Stomach smooth muscle (tissue), 2 donors: ENCODE measurements around the gene SCT.
A peak's percentile ranks its signal among the peaks of the same experiment; 100 is the strongest.

Experiments used
- H3K27ac ChIP-seq: one replicate; pipeline ENCODE4 v1.7.0; 2013; ENCODE audit warnings: mild to moderate bottlenecking, low read length, inconsistent platforms
- H3K27me3 ChIP-seq, 2 donors: one replicate each; pipeline ENCODE4 v1.7.0; 2013; ENCODE audit warnings: low read length in 2 of 2; ENCODE audit not compliant: insufficient read depth in 2 of 2, control insufficient read depth in 1 of 2
- H3K36me3 ChIP-seq, 2 donors: one replicate each; pipeline ENCODE4 v1.7.0; 2013; ENCODE audit warnings: low read length in 2 of 2; ENCODE audit not compliant: control insufficient read depth in 2 of 2, insufficient read depth in 2 of 2
- H3K4me1 ChIP-seq: one replicate; pipeline ENCODE4 v1.7.0; 2013; ENCODE audit warnings: low read length; ENCODE audit not compliant: control insufficient read depth, insufficient read depth
- H3K4me3 ChIP-seq, 2 donors: one replicate each; pipeline ENCODE4 v1.7.0; 2013; ENCODE audit warnings: low read length in 2 of 2
- H3K9ac ChIP-seq, 2 donors: one replicate each; pipeline ENCODE4 v1.7.0; 2013; ENCODE audit warnings: low read length in 2 of 2, mild to moderate bottlenecking in 1 of 2
- H3K9me3 ChIP-seq, 2 donors: one replicate each; pipeline ENCODE4 v1.7.0; 2013; ENCODE audit warnings: low read length in 2 of 2; ENCODE audit not compliant: control insufficient read depth in 2 of 2
- donor health status: healthy.
- donor health status: Pancreatic carcinoma.

Gene SCT

DNA sequence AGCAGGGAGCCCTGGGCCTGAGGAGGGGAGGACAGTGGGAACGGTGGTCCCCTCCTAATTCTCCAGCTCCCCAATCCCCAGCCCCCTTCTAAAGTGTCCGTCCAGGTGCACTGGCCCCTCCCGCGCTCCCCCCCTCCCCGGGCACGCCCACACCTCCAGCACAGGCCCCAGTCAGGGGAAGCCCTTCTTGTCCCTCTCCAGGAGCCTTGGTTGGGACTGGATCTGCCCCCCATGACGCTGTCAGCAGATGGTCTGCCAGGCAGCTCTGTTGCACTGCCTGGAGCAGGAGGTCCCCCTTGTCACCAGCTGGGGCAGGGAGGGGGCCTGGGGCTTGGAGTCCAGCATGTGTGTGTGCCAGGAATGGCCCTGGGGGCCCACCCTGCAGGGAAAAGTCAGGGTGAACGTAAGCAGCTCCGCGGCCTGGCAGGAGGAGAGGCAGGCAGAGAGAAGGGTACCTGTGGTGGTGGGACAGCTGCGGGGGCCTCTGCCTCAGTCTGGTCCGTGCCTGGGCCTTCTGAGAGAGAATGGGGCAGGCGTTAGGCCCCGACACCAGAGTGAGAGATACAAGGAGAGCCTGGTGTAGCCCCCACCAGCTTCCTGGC, 12.9 kb downstream of the SCT start:
- Histone ChIP-seq H3K27me3 (no peaks in the 10 kb centered on the region), H3K4me3 (no peak overlapping the region), H3K36me3 (peaks cover 16 to 20% of the 10 kb centered on the region in 2 donors), H3K27ac (no peak overlapping the region), H3K4me1 (peaks cover 11% of the 10 kb centered on the region), H3K9me3 (no peaks in the 10 kb centered on the region), H3K9ac (no peak overlapping the region)

DNA sequence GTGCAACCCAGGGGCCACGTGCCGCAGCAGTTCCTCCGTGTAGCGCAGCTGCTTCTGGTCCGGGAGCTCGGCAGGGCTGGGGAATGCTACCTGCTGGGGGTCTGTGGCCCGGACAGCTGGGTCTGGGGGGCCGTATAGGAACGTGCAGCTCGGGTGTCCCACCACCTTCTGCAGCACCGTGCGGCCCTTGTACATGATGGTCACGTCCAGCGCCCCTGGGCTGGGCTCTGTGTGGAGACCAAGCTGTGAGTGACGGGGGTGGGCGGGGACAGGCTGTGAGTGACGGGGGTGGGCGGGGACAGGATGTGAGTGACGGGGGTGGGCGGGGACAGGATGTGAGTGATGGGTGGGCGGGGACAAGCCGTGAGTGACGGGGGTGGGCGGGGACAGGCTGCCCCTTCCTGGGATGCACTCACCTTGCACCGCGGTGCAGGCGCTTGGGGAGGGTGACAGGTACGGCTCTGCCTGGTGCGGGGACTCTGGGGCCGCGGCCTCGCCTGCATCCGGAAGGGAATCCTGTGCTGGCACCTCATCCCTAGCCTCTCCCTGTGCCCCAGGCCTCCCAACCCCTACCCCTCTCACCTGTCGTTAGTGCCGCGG, 13.5 kb downstream of the SCT start:
- Histone ChIP-seq H3K4me3 (no peak overlapping the region), H3K27ac (no peak overlapping the region), H3K36me3 (peaks cover 19 to 20% of the 10 kb centered on the region in 2 donors), H3K27me3 (no peaks in the 10 kb centered on the region), H3K9me3 (no peaks in the 10 kb centered on the region), H3K9ac (no peak overlapping the region), H3K4me1 (peaks cover 11% of the 10 kb centered on the region)

DNA sequence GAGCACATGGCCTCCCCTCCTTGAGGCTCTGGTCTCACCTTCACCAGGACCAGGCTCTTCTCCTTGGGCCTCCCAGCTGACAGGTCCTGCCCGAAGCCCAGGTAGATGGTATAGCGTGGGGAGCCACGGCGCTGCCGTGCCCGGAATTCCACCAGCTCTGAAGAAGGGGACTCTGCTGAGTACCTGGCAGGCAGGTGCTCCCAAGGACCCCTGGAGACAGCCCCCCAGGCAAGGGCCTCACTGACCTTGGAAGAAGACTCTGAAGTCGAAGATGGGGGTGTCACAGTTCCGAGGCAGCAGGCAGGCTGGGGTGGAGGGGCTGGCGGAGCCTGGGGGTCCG, 14.1 kb downstream of the SCT start:
- H3K9me3 ChIP-seq = no peaks in the 10 kb centered on the region
- H3K4me1 ChIP-seq = peaks cover 11% of the 10 kb centered on the region
- no peaks in the 10 kb centered on the region for H3K27me3 ChIP-seq
- H3K9ac ChIP-seq = no peak overlapping the region
- peaks cover 20 to 24% of the 10 kb centered on the region in 2 donors for H3K36me3 ChIP-seq
- no peak overlapping the region for H3K4me3 ChIP-seq
- no peak overlapping the region for H3K27ac ChIP-seq

DNA sequence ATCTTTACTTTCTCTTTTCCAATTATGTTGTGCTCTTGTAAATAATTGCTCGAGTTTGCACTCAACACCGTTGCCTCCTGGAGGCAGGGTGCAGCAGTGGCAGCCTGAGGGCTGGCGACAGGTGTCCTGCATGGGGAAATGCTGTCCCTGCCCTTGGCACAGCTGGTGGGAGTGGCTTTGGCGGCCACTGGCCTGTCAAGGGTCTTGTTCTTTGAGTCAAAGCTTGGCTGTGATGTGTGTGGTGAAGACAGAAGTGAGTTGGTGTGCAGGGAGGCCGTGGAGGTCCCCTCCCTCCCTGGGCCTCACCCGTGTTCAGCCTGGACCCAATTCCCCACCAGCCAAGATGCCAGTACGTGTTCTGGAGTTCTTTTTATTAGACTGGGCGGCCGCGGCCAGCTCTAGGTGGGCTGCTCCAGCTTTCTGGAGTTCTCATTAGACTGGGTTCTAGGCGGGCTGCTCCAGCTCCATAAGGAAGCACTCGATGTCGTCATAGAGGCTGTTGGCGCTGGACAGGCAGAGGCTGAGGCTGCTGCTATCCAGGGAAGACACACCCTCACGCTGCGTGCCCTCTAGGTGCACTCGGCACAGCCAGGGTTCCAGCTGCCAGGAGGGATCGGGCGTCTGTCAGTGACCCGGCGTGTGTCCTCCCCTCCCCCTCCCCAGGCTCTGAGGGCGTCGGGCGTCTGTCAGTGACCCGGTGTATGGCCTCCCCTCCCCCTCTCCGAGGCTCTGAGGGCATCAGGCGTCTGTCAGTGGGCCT, 14.6 kb downstream of the SCT start:
- peaks cover 11% of the 10 kb centered on the region for H3K4me1 ChIP-seq
- no peak overlapping the region for H3K4me3 ChIP-seq
- no peak overlapping the region for H3K9ac ChIP-seq
- peak overlapping the region; percentile 1 for H3K27ac ChIP-seq
- no peaks in the 10 kb centered on the region for H3K27me3 ChIP-seq
- H3K36me3 ChIP-seq = peaks cover 24 to 26% of the 10 kb centered on the region in 2 donors
- H3K9me3 ChIP-seq = no peaks in the 10 kb centered on the region

DNA sequence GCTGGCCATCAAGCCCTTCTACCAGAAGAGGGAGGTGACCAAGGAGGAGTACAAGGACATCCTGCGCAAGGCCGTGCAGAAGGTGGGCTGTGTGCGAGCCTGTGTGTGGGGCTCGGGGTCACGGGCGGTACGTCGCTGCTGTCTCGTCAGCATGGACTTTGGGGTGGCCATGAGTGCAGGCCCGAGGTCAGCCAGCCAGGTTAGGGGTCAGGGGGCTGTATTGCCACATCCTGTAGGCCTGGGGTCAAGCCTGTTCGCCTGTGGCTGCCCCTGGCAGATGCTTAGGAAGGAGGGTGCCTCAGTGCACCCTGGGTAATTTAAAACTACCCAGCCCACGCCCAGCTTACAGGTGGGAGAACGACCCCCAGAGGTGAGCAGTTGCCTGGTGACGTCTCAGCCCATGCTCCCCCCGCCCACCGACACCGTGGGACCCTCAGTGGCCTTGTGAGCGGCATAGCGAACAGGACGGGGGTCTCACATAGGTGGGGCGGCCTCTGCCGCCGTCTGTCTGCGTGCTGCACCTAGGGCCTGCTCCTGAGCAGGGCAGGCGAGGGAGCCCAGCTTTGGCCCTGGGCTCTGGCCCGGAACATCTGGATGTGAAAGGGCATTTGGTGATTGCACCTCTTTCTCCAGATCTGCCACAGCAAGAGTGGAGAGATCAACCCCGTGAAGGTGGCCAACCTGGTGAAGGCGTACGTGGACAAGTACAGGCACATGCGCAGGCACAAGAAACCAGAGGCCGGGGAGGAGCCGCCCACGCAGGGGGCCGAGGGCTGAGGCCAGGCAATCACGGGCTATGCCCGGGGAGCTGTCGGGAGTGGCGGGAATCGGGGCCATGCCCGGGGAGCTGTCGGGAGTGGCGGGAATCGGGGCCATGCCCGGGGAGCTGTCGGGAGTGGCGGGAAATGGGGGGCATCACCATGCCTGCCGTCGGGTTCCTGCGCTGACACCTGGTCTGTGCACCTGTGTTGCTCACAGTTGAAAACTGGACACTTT, 15.7 kb downstream of the SCT start:
- H3K27ac ChIP-seq = no peak overlapping the region
- no peaks in the 10 kb centered on the region for H3K9me3 ChIP-seq
- peaks cover 14% of the 10 kb centered on the region for H3K4me1 ChIP-seq
- H3K9ac ChIP-seq = no peak overlapping the region
- no peaks in the 10 kb centered on the region for H3K27me3 ChIP-seq
- H3K36me3 ChIP-seq = peaks cover 30 to 31% of the 10 kb centered on the region in 2 donors
- no peak overlapping the region for H3K4me3 ChIP-seq

DNA sequence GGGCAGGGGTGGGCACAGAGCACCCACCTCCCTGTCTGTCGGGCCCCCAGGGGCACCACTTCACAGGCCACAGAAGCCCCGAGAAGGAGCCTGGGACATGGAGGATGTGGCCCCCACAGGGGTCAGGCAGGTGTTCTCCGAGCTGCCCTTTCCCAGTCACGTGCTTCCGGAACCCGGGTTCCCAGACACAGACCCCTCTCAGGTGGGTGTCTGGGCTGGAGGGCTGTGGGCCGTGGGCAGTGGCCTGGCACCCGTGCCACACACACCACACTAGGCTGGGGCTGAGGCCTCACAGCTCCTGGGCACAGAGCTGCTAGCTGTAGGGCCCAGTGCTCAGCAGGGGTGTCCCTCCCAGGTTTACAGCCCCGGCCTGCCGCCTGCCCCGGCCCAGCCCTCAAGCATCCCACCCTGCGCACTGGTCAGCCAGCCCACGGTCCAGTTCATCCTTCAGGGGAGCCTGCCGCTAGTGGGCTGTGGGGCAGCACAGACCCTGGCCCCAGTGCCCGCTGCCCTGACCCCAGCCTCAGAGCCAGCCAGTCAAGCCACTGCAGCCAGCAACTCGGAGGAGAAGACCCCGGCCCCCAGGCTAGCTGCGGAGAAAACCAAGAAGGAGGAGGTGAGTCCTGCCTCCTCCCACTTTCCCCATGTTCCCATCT, 16.7 kb downstream of the SCT start:
- H3K27ac ChIP-seq = no peak overlapping the region
- H3K4me3 ChIP-seq = no peak overlapping the region
- H3K36me3 ChIP-seq = peaks cover 33 to 35% of the 10 kb centered on the region in 2 donors
- peaks cover 18% of the 10 kb centered on the region for H3K4me1 ChIP-seq
- no peak overlapping the region for H3K9ac ChIP-seq
- no peaks in the 10 kb centered on the region for H3K27me3 ChIP-seq
- no peaks in the 10 kb centered on the region for H3K9me3 ChIP-seq

DNA sequence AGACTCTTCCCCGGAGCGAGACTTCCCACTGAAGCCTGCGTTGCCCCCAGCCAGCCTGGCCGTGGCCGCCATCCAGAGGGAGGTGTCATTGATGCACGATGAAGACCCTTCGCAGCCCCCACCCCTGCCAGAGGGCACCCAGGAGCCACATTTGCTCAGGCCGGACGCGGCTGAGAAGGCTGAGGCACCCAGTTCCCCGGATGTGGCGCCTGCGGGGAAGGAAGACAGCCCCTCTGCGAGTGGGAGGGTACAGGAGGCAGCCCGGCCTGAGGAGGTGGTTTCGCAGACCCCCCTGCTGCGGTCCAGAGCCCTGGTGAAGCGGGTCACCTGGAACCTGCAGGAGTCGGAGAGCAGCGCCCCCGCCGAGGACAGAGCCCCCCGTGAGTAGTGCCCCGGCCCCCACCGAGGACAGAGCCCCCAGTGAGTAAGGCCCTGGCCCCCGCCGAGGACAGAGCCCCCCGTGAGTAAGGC, 17.6 kb downstream of the SCT start:
- Histone ChIP-seq H3K9ac (no peak overlapping the region), H3K4me3 (no peak overlapping the region), H3K4me1 (peaks cover 10% of the 10 kb centered on the region), H3K36me3 (peaks cover 40 to 43% of the 10 kb centered on the region in 2 donors), H3K9me3 (no peaks in the 10 kb centered on the region), H3K27ac (no peak overlapping the region), H3K27me3 (no peaks in the 10 kb centered on the region)

DNA sequence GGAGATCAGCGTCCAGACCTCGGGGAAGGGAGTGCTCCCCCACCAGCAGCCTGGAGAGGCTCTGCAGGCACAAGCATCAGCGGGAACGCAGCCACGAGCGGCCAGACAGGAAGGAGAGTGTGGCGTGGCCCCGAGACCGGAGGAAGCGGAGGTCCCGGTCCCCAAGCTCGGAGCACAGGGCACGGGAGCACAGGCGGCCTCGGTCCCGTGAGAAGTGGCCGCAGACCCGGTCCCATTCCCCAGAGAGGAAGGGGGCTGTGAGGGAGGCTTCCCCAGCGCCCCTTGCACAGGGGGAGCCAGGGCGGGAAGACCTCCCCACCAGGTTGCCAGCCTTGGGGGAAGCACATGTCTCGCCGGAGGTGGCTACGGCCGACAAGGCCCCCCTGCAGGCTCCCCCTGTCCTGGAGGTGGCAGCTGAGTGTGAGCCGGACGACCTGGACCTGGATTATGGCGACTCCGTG, 18.2 kb downstream of the SCT start:
- no peak overlapping the region for H3K9ac ChIP-seq
- peaks cover 9% of the 10 kb centered on the region for H3K4me1 ChIP-seq
- H3K27ac ChIP-seq = no peak overlapping the region
- H3K27me3 ChIP-seq = no peaks in the 10 kb centered on the region
- H3K36me3 ChIP-seq = peaks cover 43 to 46% of the 10 kb centered on the region in 2 donors
- H3K9me3 ChIP-seq = no peaks in the 10 kb centered on the region
- no peak overlapping the region for H3K4me3 ChIP-seq

DNA sequence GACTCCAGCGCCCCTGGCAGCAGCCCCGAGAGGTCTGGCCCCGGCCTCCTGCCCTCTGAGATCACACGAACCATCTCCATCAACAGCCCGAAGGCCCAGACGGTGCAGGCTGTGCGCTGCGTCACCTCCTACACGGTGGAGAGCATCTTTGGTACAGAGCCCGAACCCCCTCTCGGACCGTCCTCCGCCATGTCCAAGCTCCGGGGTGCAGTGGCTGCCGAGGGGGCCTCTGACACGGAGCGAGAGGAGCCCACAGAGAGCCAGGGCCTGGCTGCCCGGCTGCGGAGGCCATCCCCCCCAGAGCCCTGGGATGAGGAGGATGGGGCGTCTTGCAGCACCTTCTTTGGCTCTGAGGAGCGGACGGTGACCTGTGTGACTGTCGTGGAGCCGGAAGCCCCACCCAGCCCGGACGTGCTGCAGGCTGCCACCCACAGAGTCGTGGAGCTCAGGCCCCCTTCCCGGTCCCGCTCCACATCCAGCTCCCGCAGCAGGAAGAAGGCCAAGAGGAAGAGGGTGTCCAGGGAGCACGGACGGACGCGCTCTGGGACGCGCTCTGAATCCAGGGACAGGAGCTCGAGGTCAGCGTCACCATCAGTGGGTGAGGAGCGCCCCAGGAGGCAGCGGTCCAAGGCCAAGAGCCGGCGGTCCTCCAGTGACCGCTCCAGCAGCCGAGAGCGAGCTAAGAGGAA, 18.9 kb downstream of the SCT start:
- no peaks in the 10 kb centered on the region for H3K9me3 ChIP-seq
- no peak overlapping the region for H3K9ac ChIP-seq
- H3K36me3 ChIP-seq = peaks cover 48% of the 10 kb centered on the region in 2 donors
- no peak overlapping the region for H3K4me3 ChIP-seq
- peaks cover 9% of the 10 kb centered on the region for H3K4me1 ChIP-seq
- H3K27me3 ChIP-seq = no peaks in the 10 kb centered on the region
- H3K27ac ChIP-seq = no peak overlapping the region
